Sigmoid colon (tissue), 4 donors: Measurements from ENCODE around the gene SRGAP1.

Experiments used
- CTCF ChIP-seq, 4 experiments: fragments of 450-650 bp in 3 of 4; fragments of 200-600 bp in 1 of 4; IDR thresholded peaks; one replicate each; pipeline ENCODE4 v1.5.1; 2016 to 2019; ENCODE audit warnings: antibody characterized with exemption in 4 of 4, mild to moderate bottlenecking in 3 of 4, moderate library complexity in 2 of 4
- EP300 ChIP-seq, 4 donors: sonication (generic); formaldehyde crosslinking; IDR thresholded peaks; one replicate each; pipeline ENCODE4 v1.6.1; 2017; ENCODE audit warnings: antibody characterized with exemption in 4 of 4
- POLR2A ChIP-seq, 2 donors: fragments of 450-650 bp; IDR thresholded peaks; one replicate each; pipeline ENCODE4 v1.6.1; 2016; ENCODE audit warnings: antibody characterized with exemption in 2 of 2, mild to moderate bottlenecking in 2 of 2, moderate library complexity in 2 of 2
- POLR2AphosphoS5 ChIP-seq, 4 donors: sonication (generic); formaldehyde crosslinking; IDR thresholded peaks; one replicate each; pipeline ENCODE4 v1.6.1; 2017; ENCODE audit warnings: antibody characterized with exemption in 4 of 4

- no peak for TF ChIP-seq CTCF (IDR thresholded peaks at IDR 0.05)
- no peak for TF ChIP-seq POLR2AphosphoS5 (IDR thresholded peaks at IDR 0.05)
- no peak for TF ChIP-seq POLR2A (IDR thresholded peaks at IDR 0.05)
- no peak for TF ChIP-seq EP300 (IDR thresholded peaks at IDR 0.05)
Measured at GRCh38 chr12:63809566-63809965, 34.9 kb upstream of the SRGAP1 start.
